Measurements from ENCODE around the gene IBTK. TPM values are rescaled to one million over a fixed set of nuclear protein-coding genes. Genes with fewer than 3 reads are reported as not detected.

Gene IBTK
- total and polyA plus RNA-seq, 2 of the 8 experiments (the other 6 are each of a cell fraction or from before 2014, with no cell fraction given), result 4.6 to 24.2 TPM

DNA sequence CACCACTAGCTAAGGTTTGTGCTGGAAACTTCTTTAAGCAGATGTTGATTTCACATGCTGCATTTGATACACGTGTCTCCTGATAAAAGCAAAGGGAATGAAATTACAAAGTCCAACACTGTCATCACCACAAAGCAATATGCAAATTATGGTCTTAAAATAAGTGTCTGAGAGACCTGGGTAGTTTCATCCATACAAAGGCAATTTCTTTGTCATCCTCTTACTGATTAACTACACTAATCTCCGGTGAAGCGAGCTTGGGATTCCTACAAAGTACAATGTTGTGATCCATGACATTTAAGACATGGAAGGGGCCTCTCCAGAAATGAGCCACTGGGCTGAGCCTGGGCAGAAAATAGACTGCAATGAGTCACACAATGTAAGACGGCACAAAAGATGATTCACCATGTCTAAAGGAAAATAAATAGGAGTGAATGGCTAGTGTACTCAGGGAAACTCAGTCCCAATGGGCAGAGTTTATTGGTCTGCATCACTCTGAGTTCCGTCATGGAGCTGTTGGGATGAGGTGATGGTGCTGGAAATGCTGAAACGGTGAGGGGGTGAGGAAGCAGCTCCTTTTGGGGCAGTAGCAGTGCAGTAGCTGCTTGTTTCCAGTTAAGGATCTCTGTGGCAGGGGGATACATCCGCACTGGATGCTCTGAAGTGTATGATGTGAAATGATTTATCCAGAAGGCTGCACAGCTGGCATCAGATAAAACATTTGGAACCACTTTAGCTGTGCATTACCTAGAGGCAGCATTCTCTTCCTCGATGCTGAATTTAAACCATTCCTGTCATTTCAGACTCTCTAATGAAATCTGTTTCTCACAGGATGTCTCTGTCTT lies 103.3 kb downstream of the IBTK start:
- FAIRE-seq, result no peak
- Histone ChIP-seq H3K4me3 (ENCODE audit: extremely low read depth in 1 of 4, insufficient read depth in 2 of 4, low read depth in 3 of 4, low read length in 4 of 4) (no peak overlapping the region), H3K23ac (ENCODE audit: insufficient read length) (no peak overlapping the region), H2AFZ (ENCODE audit: low read length) (no peak overlapping the region), H4K5ac (ENCODE audit: insufficient read length, low read depth, low read length) (no peak overlapping the region), H2BK12ac (ENCODE audit: low read depth, low read length) (no peak overlapping the region), H3K9me3 (ENCODE audit: insufficient read depth in 2 of 2, low read depth in 1 of 2, low read length in 1 of 2) (no peaks in the 10 kb centered on the region), H2BK5ac (ENCODE audit: low read depth, low read length) (no peak overlapping the region), H3K36me3 (ENCODE audit: control insufficient read depth in 2 of 4, insufficient read depth in 4 of 4, low read length in 3 of 4) (no peaks in the 10 kb centered on the region), H3K79me1 (ENCODE audit: low read depth, low read length) (no peaks in the 10 kb centered on the region), H3K4me2 (ENCODE audit: insufficient read depth in 1 of 2, low read depth in 2 of 2, low read length in 2 of 2) (no peak overlapping the region), H3K27me3 (replicated peaks in 1 of 4; ENCODE audit: control insufficient read depth in 3 of 4, extremely low read depth in 1 of 4, insufficient read depth in 3 of 4, low read length in 3 of 4) (peaks cover 0 to 1% (median 0%) of the 10 kb centered on the region in 4 experiments; a peak in 1 of 7 replicates), H4K8ac (ENCODE audit: extremely low read depth, insufficient read depth, low read length) (no peak overlapping the region), H2BK15ac (ENCODE audit: low read length) (no peak overlapping the region), H3K27ac (ENCODE audit: low read depth, low read length) (no peak overlapping the region), H2BK120ac (replicated peaks; ENCODE audit: low read depth, low read length) (no peak overlapping the region), H3K56ac (replicated peaks; ENCODE audit: insufficient read length, low read depth, low read length) (no peak overlapping the region), H4K91ac (replicated peaks; ENCODE audit: insufficient read length, low read length) (no peak overlapping the region), H2AK5ac (ENCODE audit: low read depth, low read length) (no peak overlapping the region), H3K14ac (ENCODE audit: insufficient read length) (no peak overlapping the region), H2BK20ac (ENCODE audit: low read length) (no peak overlapping the region), H3K18ac (ENCODE audit: extremely low read depth, low read length) (no peak overlapping the region), H3K4me1 (replicated peaks in 1 of 4; ENCODE audit: control insufficient read depth in 3 of 4, insufficient read depth in 4 of 4, low read length in 3 of 4) (no peaks in the 10 kb centered on the region), H3K4ac (replicated peaks; ENCODE audit: insufficient read length, low read depth, low read length) (no peak overlapping the region), H4K20me1 (replicated peaks in 1 of 2; ENCODE audit: control insufficient read depth in 1 of 2, insufficient read depth in 2 of 2, low read length in 2 of 2) (no peaks in the 10 kb centered on the region), H3K23me2 (ENCODE audit: low read depth, low read length) (no peaks in the 10 kb centered on the region; the same call in 1 of the 2 replicates), H3K79me2 (ENCODE audit: control insufficient read depth in 1 of 2, insufficient read depth in 2 of 2, low read length in 2 of 2) (no peaks in the 10 kb centered on the region), H3K9ac (replicated peaks in 1 of 4; ENCODE audit: extremely low read depth in 1 of 4, low read depth in 3 of 4, low read length in 3 of 4) (no peak overlapping the region; a peak in 1 of 7 replicates)
- DNase-seq (ENCODE audit: low read depth in 1 of 2, low spot score in 2 of 2), result no peak
- 90% methylated on average over 8 of the region's 8 CpGs; no CpG with 5 or more reads in 1 of the 2 experiments for WGBS, 2 experiments (ENCODE audit: extremely low coverage in 1 of 2, insufficient coverage in 1 of 2, insufficient read length in 1 of 2, insufficient replicate concordance in 2 of 2, low coverage in 1 of 2, low lambda C conversion rate in 2 of 2, missing lambda C conversion rate in 1 of 2)
- ChIA-PET POLR2A (ENCODE audit: partially characterized antibody) (no interaction called here), CTCF (ENCODE audit: partially characterized antibody) (interaction anchor here (1.0 kb wide), 1 partner anchor 40 kb away, joined by 3 read pairs; no protein-coding TSS in a partner anchor)
- TF ChIP-seq KDM5A (IDR thresholded peaks at IDR 0.05; ENCODE audit: low read length) (no peak), FOSL1 (IDR thresholded peaks at IDR 0.05; ENCODE audit: insufficient read depth, low read depth, low read length) (no peak), TEAD4 (IDR thresholded peaks at IDR 0.05; ENCODE audit: low read depth, low read length) (no peak), POLR2A (IDR thresholded peaks at IDR 0.05; ENCODE audit: control extremely low read depth in 1 of 2, low read depth in 2 of 2, low read length in 2 of 2) (no peak), CREB1 (IDR thresholded peaks at IDR 0.05) (no peak), GTF2F1 (IDR thresholded peaks at IDR 0.05; ENCODE audit: borderline replicate concordance, low read depth, low read length) (no peak), BCL11A (IDR thresholded peaks at IDR 0.05; ENCODE audit: low read depth in 2 of 2, low read length in 2 of 2) (no peak), SP4 (IDR thresholded peaks at IDR 0.05; ENCODE audit: low read length) (no peak), EGR1 (IDR thresholded peaks at IDR 0.05; ENCODE audit: borderline replicate concordance, low read depth, low read length) (no peak)
- TF ChIP-seq, protein P1, sequence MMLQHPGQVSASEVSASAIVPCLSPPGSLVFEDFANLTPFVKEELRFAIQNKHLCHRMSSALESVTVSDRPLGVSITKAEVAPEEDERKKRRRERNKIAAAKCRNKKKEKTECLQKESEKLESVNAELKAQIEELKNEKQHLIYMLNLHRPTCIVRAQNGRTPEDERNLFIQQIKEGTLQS (IDR thresholded peaks at IDR 0.05; ENCODE audit: insufficient read depth, low read depth, low read length), result no peak

Measured in H1 (cell line).